SK-N-SH (cell line): ENCODE measurements around the gene SDHAF3. TPM values are rescaled to one million over a fixed set of nuclear protein-coding genes. Genes with fewer than 3 reads are reported as not detected.
"Not testable (repeated sequence)": the region's sequence is repeated elsewhere in the genome, so short reads cannot be mapped to it uniquely, and the experiment has no call there.

Source experiments
- CTCF ChIA-PET: fragments of 300-600, 350-600 bp; formaldehyde crosslinking; extraction: SDS; loops from one replicate; lab custom pipeline; 2021; lab: Yijun Ruan, JAX
- POLR2A ChIA-PET: fragments of 350-600 bp; sonication (Branson Sonifier 250); formaldehyde crosslinking; extraction: SDS; loops from one replicate; lab custom pipeline; 2020; ENCODE audit warnings: antibody characterized with exemption, inconsistent platforms; lab: Yijun Ruan, JAX
- DNase-seq: peaks from one replicate; pipeline ENCODE4 v3.0.0; 2012
- H2AFZ ChIP-seq: fragments of 200-600 bp; sonication (generic); 2 replicates; pipeline ENCODE4 v1.8.1; 2016; ENCODE audit warnings: antibody characterized with exemption, mild to moderate bottlenecking, low read depth
- H3F3A ChIP-seq: fragments of 200-600 bp; sonication (generic); replicated peaks from 2 replicates; pipeline ENCODE3; 2016; ENCODE audit warnings: antibody characterized with exemption, mild to moderate bottlenecking; ENCODE audit not compliant: insufficient read depth
- H3K27ac ChIP-seq, 2 experiments: fragments of 200-500 bp in 1 of 2; fragments of 200-600 bp in 1 of 2; sonication (Bioruptor generic) in 1 of 2; sonication (generic), shearing (Covaris generic) in 1 of 2; 2 replicates each; pipeline versions ENCODE4 v1.5.1 to v1.6.1; 2014 to 2016; ENCODE audit warnings: low read depth in 2 of 2, inconsistent platforms in 1 of 2, low read length in 1 of 2, mild to moderate bottlenecking in 1 of 2, mixed read lengths in 1 of 2
- H3K27me3 ChIP-seq: fragments of 200-600 bp; sonication (generic), shearing (Covaris generic); 2 replicates; pipeline ENCODE4 v1.6.1; 2016; ENCODE audit warnings: mixed run types; ENCODE audit not compliant: insufficient read depth
- H3K36me3 ChIP-seq, 2 experiments: fragments of 200-500 bp in 1 of 2; fragments of 200-600 bp in 1 of 2; sonication (Bioruptor generic) in 1 of 2; sonication (generic) in 1 of 2; replicated peaks in 1 of 2; 2 replicates each; pipeline versions ENCODE3 to v1.5.1; 2014 to 2016; ENCODE audit warnings: low read length in 1 of 2, mild to moderate bottlenecking in 1 of 2; ENCODE audit not compliant: insufficient read depth in 2 of 2, control insufficient read depth in 1 of 2
- H3K4me1 ChIP-seq, 2 experiments: fragments of 200-500 bp in 1 of 2; fragments of 200-600 bp in 1 of 2; sonication (Bioruptor generic) in 1 of 2; sonication (generic), shearing (Covaris generic) in 1 of 2; 2 replicates each; pipeline versions ENCODE4 v1.5.1 to v1.6.1; 2014 to 2016; ENCODE audit warnings: low read depth in 1 of 2, low read length in 1 of 2, mixed run types in 1 of 2; ENCODE audit not compliant: insufficient read depth in 2 of 2, control insufficient read depth in 1 of 2
- H3K4me2 ChIP-seq: fragments of 200-600 bp; sonication (generic), shearing (Covaris generic); 2 replicates; pipeline ENCODE4 v1.6.1; 2017; ENCODE audit warnings: mixed run types
- H3K4me3 ChIP-seq, 2 experiments: fragments of 200-500 bp in 1 of 2; fragments of 200-600 bp in 1 of 2; sonication (Bioruptor generic) in 1 of 2; sonication (generic), shearing (Covaris generic) in 1 of 2; 2 replicates each; pipeline versions ENCODE4 v1.5.1 to v1.8.1; 2014 to 2016; ENCODE audit warnings: low read depth in 2 of 2, inconsistent platforms in 1 of 2, low read length in 1 of 2, mild to moderate bottlenecking in 1 of 2, mixed read lengths in 1 of 2, moderate library complexity in 1 of 2
- H3K79me2 ChIP-seq: fragments of 200-600 bp; sonication (generic); 2 replicates; pipeline ENCODE4 v1.8.1; 2017; ENCODE audit warnings: mild to moderate bottlenecking; ENCODE audit not compliant: insufficient read depth
- H3K9ac ChIP-seq: fragments of 200-600 bp; sonication (generic); 2 replicates; pipeline ENCODE4 v1.6.1; 2017; ENCODE audit warnings: mixed run types
- H3K9me2 ChIP-seq: fragments of 200-600 bp; sonication (generic); 2 replicates; pipeline ENCODE4 v1.6.1; 2017; ENCODE audit warnings: mixed run types
- H3K9me3 ChIP-seq: fragments of 200-600 bp; sonication (generic); 2 replicates; pipeline ENCODE4 v1.6.1; 2017; ENCODE audit warnings: mixed run types, mild to moderate bottlenecking, moderate library complexity
- H4K20me1 ChIP-seq: fragments of 200-600 bp; sonication (generic); 2 replicates; pipeline ENCODE4 v1.6.1; 2017; ENCODE audit warnings: mild to moderate bottlenecking, mixed run types; ENCODE audit not compliant: insufficient read depth
- EP300 ChIP-seq, 2 experiments: IDR thresholded peaks; 2 replicates each; pipeline versions ENCODE4 v1.4.0 to v1.6.1; 2012; ENCODE audit warnings: borderline replicate concordance in 1 of 2, low read depth in 1 of 2, low read length in 1 of 2
- FOSL2 ChIP-seq: IDR thresholded peaks from 2 replicates; pipeline ENCODE4 v1.4.0; 2012; ENCODE audit warnings: low read depth, mild to moderate bottlenecking, moderate library complexity, borderline replicate concordance
- FOXJ3 ChIP-seq: sonication (generic); formaldehyde crosslinking; IDR thresholded peaks from 2 replicates; pipeline ENCODE4 v1.5.1; 2020; ENCODE audit warnings: mild to moderate bottlenecking, missing genetic modification reagents
- FOXM1 ChIP-seq: IDR thresholded peaks from 2 replicates; pipeline ENCODE4 v1.4.0; 2012; ENCODE audit warnings: low read depth, mild to moderate bottlenecking
- GABPA ChIP-seq: IDR thresholded peaks from 2 replicates; pipeline ENCODE4 v1.4.0; 2012; ENCODE audit warnings: low read depth, mild to moderate bottlenecking
- GATA2 ChIP-seq: sonication (generic); formaldehyde crosslinking; IDR thresholded peaks from 2 replicates; pipeline ENCODE4 v1.5.0; 2020; ENCODE audit warnings: mild to moderate bottlenecking, missing genetic modification reagents
- MEF2A ChIP-seq: IDR thresholded peaks from 2 replicates; pipeline ENCODE4 v1.4.0; 2012; ENCODE audit warnings: low read depth, borderline replicate concordance
- MXI1 ChIP-seq: IDR thresholded peaks from 2 replicates; pipeline ENCODE4 v1.6.1; 2012; ENCODE audit warnings: mild to moderate bottlenecking, low read depth, low read length, improper control_type of control experiment
- POLR2AphosphoS5 ChIP-seq: IDR thresholded peaks from 2 replicates; pipeline ENCODE4 v1.6.1; 2012; ENCODE audit warnings: low read depth, low read length
- RAD21 ChIP-seq: IDR thresholded peaks from 2 replicates; pipeline ENCODE4 v1.6.1; 2012; ENCODE audit warnings: mild to moderate bottlenecking, low read length
- RCOR1 ChIP-seq: fragments of 150-350 bp; IDR thresholded peaks from 2 replicates; pipeline ENCODE4 v1.6.1; 2017; ENCODE audit warnings: antibody characterized with exemption, low read length
- RXRA ChIP-seq: IDR thresholded peaks from 2 replicates; pipeline ENCODE4 v1.4.0; 2012; ENCODE audit warnings: low read depth, mild to moderate bottlenecking, borderline replicate concordance
- SMC3 ChIP-seq: IDR thresholded peaks from 2 replicates; pipeline ENCODE4 v1.6.1; 2012; ENCODE audit warnings: low read depth, low read length, improper control_type of control experiment
- TAF1 ChIP-seq: IDR thresholded peaks from 2 replicates; pipeline ENCODE4 v1.6.1; 2012; ENCODE audit warnings: low read depth, mild to moderate bottlenecking, low read length, moderate library complexity, borderline replicate concordance
- TEAD4 ChIP-seq: IDR thresholded peaks from 2 replicates; pipeline ENCODE4 v1.4.0; 2012; ENCODE audit warnings: mild to moderate bottlenecking, borderline replicate concordance; ENCODE audit not compliant: insufficient read depth
- WGBS: methylation state at CpG from one replicate; pipeline ENCODE4 v1.1.6; 2017; ENCODE audit warnings: low lambda C conversion rate; 5-methylcytosine and 5-hydroxymethylcytosine counted together
- polyA plus RNA-seq, 3 experiments: library from polyadenylated mRNA; depleted of rRNA; stranded (reverse); fragments of >200 nt; gene quantifications; 2 replicates each; pipeline ENCODE4 v1.2.3, GENCODE V29; 2012
- TF ChIP-seq, protein P1 (sequence below): fragments of 200-600 bp; sonication (generic); IDR thresholded peaks from 2 replicates; pipeline ENCODE4 v1.6.1; 2017; ENCODE audit warnings: antibody characterized with exemption, mild to moderate bottlenecking, moderate library complexity
- TF ChIP-seq, protein P2 (sequence below): fragments of 150-350 bp; IDR thresholded peaks from 2 replicates; pipeline ENCODE4 v1.6.1; 2016; ENCODE audit warnings: mild to moderate bottlenecking, low read depth, low read length
- TF ChIP-seq, protein P3 (sequence below): IDR thresholded peaks from 2 replicates; pipeline ENCODE4 v1.6.1; 2012; ENCODE audit warnings: mild to moderate bottlenecking, low read depth, low read length, moderate library complexity

The SDHAF3 gene
- polyA plus RNA-seq, 1 of the 3 experiments (the other 2 are of a cell fraction) = 17.0 TPM

DNA sequence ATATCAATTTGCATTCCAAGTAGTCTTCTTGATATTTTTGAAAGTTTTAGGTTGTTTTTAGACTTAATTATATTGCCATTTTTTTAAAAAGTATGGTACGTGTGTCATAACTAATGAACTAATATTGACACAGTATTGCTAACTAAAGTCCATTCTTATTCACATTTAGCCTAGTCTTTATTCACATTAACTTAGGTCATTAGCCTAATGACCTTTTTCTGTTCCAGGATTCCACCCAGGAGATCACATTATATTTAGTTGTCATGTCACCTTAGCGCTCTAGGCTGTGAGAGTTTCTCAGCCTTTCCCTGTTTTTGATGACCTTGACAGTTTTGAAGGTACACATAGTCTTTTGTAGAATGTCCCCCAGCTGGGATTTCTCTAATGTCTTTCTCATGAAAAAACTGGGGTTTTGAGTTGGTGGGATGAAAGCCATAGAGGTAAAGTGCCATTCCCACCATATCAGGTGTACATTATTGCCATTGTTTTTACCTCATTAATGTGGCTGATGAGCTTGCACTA lies 38.5 kb downstream of the SDHAF3 start:
- H3K27me3 ChIP-seq = no peaks in the 10 kb centered on the region
- no peaks in the 10 kb centered on the region for H3K9me2 ChIP-seq
- H4K20me1 ChIP-seq = no peaks in the 10 kb centered on the region
- WGBS = 97% methylated on average over 2 of the region's 2 CpGs
- H3F3A ChIP-seq = no peaks in the 10 kb centered on the region
- no peaks in the 10 kb centered on the region for H3K9me3 ChIP-seq
- no peak overlapping the region for H3K9ac ChIP-seq
- POLR2A ChIA-PET = no interaction called here
- no peaks in the 10 kb centered on the region for H3K4me1 ChIP-seq
- H2AFZ ChIP-seq = no peak overlapping the region
- H3K27ac ChIP-seq = no peak overlapping the region
- no peak for TF ChIP-seq MXI1
- TF ChIP-seq EP300 (IDR thresholded peaks at IDR 0.05; ENCODE audit: borderline replicate concordance in 1 of 2, low read depth in 1 of 2, low read length in 1 of 2) = no peak
- TF ChIP-seq FOXJ3 (CRISPR knock-in tag) = no peak
- TF ChIP-seq, protein P1, sequence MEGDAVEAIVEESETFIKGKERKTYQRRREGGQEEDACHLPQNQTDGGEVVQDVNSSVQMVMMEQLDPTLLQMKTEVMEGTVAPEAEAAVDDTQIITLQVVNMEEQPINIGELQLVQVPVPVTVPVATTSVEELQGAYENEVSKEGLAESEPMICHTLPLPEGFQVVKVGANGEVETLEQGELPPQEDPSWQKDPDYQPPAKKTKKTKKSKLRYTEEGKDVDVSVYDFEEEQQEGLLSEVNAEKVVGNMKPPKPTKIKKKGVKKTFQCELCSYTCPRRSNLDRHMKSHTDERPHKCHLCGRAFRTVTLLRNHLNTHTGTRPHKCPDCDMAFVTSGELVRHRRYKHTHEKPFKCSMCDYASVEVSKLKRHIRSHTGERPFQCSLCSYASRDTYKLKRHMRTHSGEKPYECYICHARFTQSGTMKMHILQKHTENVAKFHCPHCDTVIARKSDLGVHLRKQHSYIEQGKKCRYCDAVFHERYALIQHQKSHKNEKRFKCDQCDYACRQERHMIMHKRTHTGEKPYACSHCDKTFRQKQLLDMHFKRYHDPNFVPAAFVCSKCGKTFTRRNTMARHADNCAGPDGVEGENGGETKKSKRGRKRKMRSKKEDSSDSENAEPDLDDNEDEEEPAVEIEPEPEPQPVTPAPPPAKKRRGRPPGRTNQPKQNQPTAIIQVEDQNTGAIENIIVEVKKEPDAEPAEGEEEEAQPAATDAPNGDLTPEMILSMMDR = no peak
- TF ChIP-seq GABPA = no peak
- TF ChIP-seq GATA2 = no peak
- no peak for TF ChIP-seq RCOR1
- TF ChIP-seq TAF1 = no peak
- no peak for TF ChIP-seq TEAD4
- TF ChIP-seq POLR2AphosphoS5 = no peak
- no peak for TF ChIP-seq FOXM1
- no peak for TF ChIP-seq RXRA
- TF ChIP-seq, protein P2, sequence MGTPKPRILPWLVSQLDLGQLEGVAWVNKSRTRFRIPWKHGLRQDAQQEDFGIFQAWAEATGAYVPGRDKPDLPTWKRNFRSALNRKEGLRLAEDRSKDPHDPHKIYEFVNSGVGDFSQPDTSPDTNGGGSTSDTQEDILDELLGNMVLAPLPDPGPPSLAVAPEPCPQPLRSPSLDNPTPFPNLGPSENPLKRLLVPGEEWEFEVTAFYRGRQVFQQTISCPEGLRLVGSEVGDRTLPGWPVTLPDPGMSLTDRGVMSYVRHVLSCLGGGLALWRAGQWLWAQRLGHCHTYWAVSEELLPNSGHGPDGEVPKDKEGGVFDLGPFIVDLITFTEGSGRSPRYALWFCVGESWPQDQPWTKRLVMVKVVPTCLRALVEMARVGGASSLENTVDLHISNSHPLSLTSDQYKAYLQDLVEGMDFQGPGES = no peak
- no peak for TF ChIP-seq FOSL2
- no peak for TF ChIP-seq MEF2A
- TF ChIP-seq, protein P3, sequence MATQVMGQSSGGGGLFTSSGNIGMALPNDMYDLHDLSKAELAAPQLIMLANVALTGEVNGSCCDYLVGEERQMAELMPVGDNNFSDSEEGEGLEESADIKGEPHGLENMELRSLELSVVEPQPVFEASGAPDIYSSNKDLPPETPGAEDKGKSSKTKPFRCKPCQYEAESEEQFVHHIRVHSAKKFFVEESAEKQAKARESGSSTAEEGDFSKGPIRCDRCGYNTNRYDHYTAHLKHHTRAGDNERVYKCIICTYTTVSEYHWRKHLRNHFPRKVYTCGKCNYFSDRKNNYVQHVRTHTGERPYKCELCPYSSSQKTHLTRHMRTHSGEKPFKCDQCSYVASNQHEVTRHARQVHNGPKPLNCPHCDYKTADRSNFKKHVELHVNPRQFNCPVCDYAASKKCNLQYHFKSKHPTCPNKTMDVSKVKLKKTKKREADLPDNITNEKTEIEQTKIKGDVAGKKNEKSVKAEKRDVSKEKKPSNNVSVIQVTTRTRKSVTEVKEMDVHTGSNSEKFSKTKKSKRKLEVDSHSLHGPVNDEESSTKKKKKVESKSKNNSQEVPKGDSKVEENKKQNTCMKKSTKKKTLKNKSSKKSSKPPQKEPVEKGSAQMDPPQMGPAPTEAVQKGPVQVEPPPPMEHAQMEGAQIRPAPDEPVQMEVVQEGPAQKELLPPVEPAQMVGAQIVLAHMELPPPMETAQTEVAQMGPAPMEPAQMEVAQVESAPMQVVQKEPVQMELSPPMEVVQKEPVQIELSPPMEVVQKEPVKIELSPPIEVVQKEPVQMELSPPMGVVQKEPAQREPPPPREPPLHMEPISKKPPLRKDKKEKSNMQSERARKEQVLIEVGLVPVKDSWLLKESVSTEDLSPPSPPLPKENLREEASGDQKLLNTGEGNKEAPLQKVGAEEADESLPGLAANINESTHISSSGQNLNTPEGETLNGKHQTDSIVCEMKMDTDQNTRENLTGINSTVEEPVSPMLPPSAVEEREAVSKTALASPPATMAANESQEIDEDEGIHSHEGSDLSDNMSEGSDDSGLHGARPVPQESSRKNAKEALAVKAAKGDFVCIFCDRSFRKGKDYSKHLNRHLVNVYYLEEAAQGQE = no peak
- TF ChIP-seq SMC3 = no peak
- TF ChIP-seq RAD21 = no peak
- no peaks in the 10 kb centered on the region for H3K79me2 ChIP-seq
- no peaks in the 10 kb centered on the region for H3K36me3 ChIP-seq
- DNase-seq = no peak
- H3K4me2 ChIP-seq = no peak overlapping the region
- CTCF ChIA-PET = interaction anchor here (1.1 kb wide), 1 partner anchor 10 kb away, joined by 3 read pairs; no protein-coding TSS in a partner anchor
- no peak overlapping the region for H3K4me3 ChIP-seq

DNA sequence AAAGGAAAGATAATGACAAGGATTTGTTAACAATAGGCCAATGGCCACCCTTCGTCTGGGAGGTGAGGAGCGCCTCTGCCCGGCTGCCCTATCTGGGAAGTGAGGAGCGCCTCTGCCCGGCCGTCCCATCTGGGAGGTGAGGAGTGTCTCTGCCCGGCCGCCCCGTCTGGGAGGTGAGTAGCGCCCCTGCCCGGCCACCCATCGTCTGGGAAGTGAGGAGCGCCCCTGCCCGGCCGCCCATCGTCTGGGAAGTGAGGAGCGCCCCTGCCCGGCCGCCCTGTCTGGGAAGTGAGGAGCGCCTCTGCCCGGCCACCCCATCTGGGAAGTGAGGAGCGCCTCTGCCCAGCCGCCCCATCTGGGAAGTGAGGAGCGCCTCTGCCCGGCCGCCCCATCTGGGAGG lies 42.5 kb downstream of the SDHAF3 start:
- DNase-seq, H3K4me1 ChIP-seq, H2AFZ ChIP-seq, H3K4me3 ChIP-seq, H3K9ac ChIP-seq, H3K27ac ChIP-seq, H3K9me3 ChIP-seq, H3K9me2 ChIP-seq, H3K4me2 ChIP-seq, POLR2A ChIA-PET, CTCF ChIA-PET, H3K27me3 ChIP-seq, H3K36me3 ChIP-seq, H3F3A ChIP-seq, H3K79me2 ChIP-seq, H4K20me1 ChIP-seq: not testable (repeated sequence)
- 97% methylated on average over 19 of the region's 26 CpGs for WGBS

DNA sequence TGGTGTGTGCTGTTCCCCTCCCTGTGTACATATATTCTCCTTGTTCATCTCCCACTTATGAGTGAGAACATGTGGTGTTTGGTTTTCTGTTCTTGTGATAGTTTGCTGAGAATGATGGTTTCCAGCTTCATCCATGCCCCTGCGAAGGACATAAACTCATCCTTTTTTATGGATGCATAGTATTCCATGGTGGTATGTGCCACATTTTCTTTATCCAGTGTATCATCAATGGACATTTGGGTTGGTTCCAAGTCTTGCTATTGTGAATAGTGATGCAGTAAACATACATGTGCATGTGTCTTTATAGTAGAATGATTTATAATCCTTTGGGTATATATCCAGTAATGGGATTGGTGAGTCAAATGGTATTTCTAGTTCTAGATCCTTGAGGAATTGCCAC lies 44.1 kb downstream of the SDHAF3 start:
- H3K9me2 ChIP-seq, H3F3A ChIP-seq, POLR2A ChIA-PET, H4K20me1 ChIP-seq, H3K4me2 ChIP-seq, H2AFZ ChIP-seq, H3K36me3 ChIP-seq, H3K9ac ChIP-seq, DNase-seq, H3K4me3 ChIP-seq, H3K27ac ChIP-seq, H3K27me3 ChIP-seq, H3K9me3 ChIP-seq, H3K79me2 ChIP-seq, H3K4me1 ChIP-seq: not testable (repeated sequence)
- 95% methylated on average over 1 of the region's 1 CpG for WGBS
- CTCF ChIA-PET = interaction anchor here (1.5 to 2.0 kb wide), 2 partner anchors 17 to 57 kb away, joined by 4 to 5 read pairs; no protein-coding TSS in a partner anchor
